Calu3 (cell line): ENCODE results near the gene CRYGN. TPM values are rescaled to one million over a fixed set of nuclear protein-coding genes. Genes with fewer than 3 reads are reported as not detected.
A peak's percentile ranks its signal among the peaks of the same experiment; 100 is the strongest.

ENCODE experiments used
- BruUV-seq: library from RNA; stranded (reverse); fragments of 400-500 nt; replicated peaks from 2 replicates; lab custom pipeline; 2021; lab: Mats Ljungman, UMichigan
- CTCF ChIA-PET: fragments of 300-600 bp; sonication (Branson Sonifier 250); formaldehyde crosslinking; loops from one replicate; lab custom pipeline; 2022; ENCODE audit warnings: antibody characterized with exemption; lab: Charles Lee
- DNase-seq: peaks from one replicate; pipeline ENCODE4 v3.0.0; 2022
- H3K27ac Mint-ChIP-seq: one replicate; pipeline ENCODE4 v1.8.0; 2022; ENCODE audit warnings: mixed read lengths; ENCODE audit not compliant: unreplicated experiment
- H3K27me3 Mint-ChIP-seq: one replicate; pipeline ENCODE4 v1.8.0; 2022; ENCODE audit warnings: mixed read lengths; ENCODE audit not compliant: unreplicated experiment
- H3K36me3 Mint-ChIP-seq: one replicate; pipeline ENCODE4 v1.8.0; 2022; ENCODE audit warnings: mild to moderate bottlenecking, moderate library complexity, mixed read lengths; ENCODE audit not compliant: insufficient read depth, unreplicated experiment
- H3K4me1 Mint-ChIP-seq: one replicate; pipeline ENCODE4 v1.8.0; 2022; ENCODE audit warnings: mild to moderate bottlenecking, low read depth, mixed read lengths; ENCODE audit not compliant: unreplicated experiment
- H3K4me3 Mint-ChIP-seq: one replicate; pipeline ENCODE4 v1.8.0; 2022; ENCODE audit warnings: mild to moderate bottlenecking, low read depth, moderate library complexity, mixed read lengths; ENCODE audit not compliant: unreplicated experiment
- H3K9me3 Mint-ChIP-seq: one replicate; pipeline ENCODE4 v1.8.0; 2022; ENCODE audit warnings: low read depth, mixed read lengths; ENCODE audit not compliant: unreplicated experiment
- intact Hi-C: fragments of 100-400 bp; cut with micrococcal nuclease; formaldehyde crosslinking; loops from one replicate; pipeline ENCODE4 v1.10.0; 2022; ENCODE audit not compliant: unreplicated experiment
- total RNA-seq: library from RNA; stranded (reverse); gene quantifications from 2 replicates; pipeline ENCODE4 v1.2.3, GENCODE V29; 2022
- TF ChIP-seq, protein P1 (sequence below): fragments of 200-600 bp; IDR thresholded peaks from one replicate; pipeline ENCODE4 v1.8.0; 2022; ENCODE audit warnings: antibody characterized with exemption; ENCODE audit not compliant: unreplicated experiment

The CRYGN gene
- total RNA-seq, 1 experiment from 2014 or later, result not detected

GRCh38 chr7:151486074-151486473 is 46.1 kb upstream of the CRYGN start:
- intact Hi-C loops, result no loop called here
- H3K27me3 Mint-ChIP-seq, result no peaks in the 10 kb centered on the region
- CTCF ChIA-PET, result no interaction called here
- no peak for DNase-seq
- H3K27ac Mint-ChIP-seq, result peak overlapping the region; percentile 60
- no peaks in the 10 kb centered on the region for H3K9me3 Mint-ChIP-seq
- H3K36me3 Mint-ChIP-seq, result peaks cover 41% of the 10 kb centered on the region
- H3K4me3 Mint-ChIP-seq, result no peak overlapping the region
- peaks cover 63% of the 10 kb centered on the region for H3K4me1 Mint-ChIP-seq
- BruUV-seq, result no TSS peak
- TF ChIP-seq, protein P1, sequence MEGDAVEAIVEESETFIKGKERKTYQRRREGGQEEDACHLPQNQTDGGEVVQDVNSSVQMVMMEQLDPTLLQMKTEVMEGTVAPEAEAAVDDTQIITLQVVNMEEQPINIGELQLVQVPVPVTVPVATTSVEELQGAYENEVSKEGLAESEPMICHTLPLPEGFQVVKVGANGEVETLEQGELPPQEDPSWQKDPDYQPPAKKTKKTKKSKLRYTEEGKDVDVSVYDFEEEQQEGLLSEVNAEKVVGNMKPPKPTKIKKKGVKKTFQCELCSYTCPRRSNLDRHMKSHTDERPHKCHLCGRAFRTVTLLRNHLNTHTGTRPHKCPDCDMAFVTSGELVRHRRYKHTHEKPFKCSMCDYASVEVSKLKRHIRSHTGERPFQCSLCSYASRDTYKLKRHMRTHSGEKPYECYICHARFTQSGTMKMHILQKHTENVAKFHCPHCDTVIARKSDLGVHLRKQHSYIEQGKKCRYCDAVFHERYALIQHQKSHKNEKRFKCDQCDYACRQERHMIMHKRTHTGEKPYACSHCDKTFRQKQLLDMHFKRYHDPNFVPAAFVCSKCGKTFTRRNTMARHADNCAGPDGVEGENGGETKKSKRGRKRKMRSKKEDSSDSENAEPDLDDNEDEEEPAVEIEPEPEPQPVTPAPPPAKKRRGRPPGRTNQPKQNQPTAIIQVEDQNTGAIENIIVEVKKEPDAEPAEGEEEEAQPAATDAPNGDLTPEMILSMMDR, result no peak

DNA sequence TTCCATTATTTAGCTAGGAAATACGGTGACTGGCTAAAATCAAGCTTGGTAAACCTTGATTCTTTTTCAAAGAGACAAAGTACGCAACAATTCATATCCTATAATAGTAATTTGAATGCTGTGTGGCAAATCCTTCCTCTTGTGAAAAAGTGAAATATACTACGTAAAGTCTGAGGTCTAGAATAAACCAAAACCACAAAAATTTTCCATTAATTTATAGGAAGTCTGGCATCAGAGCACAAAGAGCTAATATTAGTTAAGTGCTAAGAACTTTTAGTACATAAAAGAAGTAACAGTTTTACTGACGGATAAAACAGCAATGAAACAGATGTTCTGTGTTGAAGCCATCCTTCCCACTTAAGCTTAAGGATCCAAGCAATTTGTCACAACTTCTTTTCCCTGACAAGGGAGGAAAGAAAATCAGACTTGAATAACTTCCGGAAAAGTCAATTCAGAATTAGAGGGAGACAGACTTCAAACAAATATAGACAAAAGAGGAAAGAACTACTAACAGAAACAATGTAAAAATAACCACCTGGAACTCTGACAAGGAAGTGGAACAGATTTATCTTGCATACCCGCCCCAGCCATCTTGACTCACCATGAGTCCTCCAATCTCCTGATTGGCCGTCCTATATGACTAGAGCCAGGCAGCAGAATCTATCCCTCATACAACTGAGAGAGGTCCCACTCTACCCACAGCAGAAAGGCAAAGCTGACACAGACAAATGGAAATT is 45.2 kb upstream of the CRYGN start:
- no TSS peak for BruUV-seq
- H3K9me3 Mint-ChIP-seq, result no peaks in the 10 kb centered on the region
- TF ChIP-seq, protein P1, result no peak
- no peaks in the 10 kb centered on the region for H3K27me3 Mint-ChIP-seq
- H3K4me3 Mint-ChIP-seq, result no peak overlapping the region
- intact Hi-C loops, result no loop called here
- H3K36me3 Mint-ChIP-seq, result peaks cover 35% of the 10 kb centered on the region
- peak; percentile 49 for DNase-seq
- CTCF ChIA-PET, result interaction anchor here (0.6 kb wide), 1 partner anchor 138 kb away, joined by 3 read pairs; no protein-coding TSS in a partner anchor
- H3K27ac Mint-ChIP-seq, result peak overlapping the region; percentile 60
- peaks cover 64% of the 10 kb centered on the region for H3K4me1 Mint-ChIP-seq

DNA sequence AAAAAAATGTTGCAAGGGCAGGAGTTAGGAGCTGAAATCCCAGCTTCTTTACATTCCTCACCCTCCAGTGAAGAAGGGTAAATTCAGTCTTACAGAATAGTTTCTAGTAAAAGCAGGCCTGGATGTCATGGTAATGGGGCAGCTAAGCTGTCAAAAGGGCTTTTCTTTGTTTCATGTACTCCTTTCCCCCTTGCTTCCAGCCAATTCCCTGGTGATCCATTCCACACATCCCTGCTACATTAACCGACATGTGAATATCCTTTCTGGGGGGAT is 43.7 kb upstream of the CRYGN start:
- Mint-ChIP-seq H3K9me3 (no peaks in the 10 kb centered on the region), H3K36me3 (peaks cover 43% of the 10 kb centered on the region), H3K4me1 (peaks cover 58% of the 10 kb centered on the region), H3K27ac (peak overlapping the region; percentile 57), H3K4me3 (no peak overlapping the region), H3K27me3 (no peaks in the 10 kb centered on the region)
- BruUV-seq, result no TSS peak
- intact Hi-C loops, result no loop called here
- CTCF ChIA-PET, result no interaction called here
- DNase-seq, result no peak
- TF ChIP-seq, protein P1, result no peak

- H3K9me3 Mint-ChIP-seq, result no peaks in the 10 kb centered on the region
- CTCF ChIA-PET, result no interaction called here
- DNase-seq, result no peak
- H3K4me3 Mint-ChIP-seq, result no peak overlapping the region
- no TSS peak for BruUV-seq
- intact Hi-C loops, result no loop called here
- TF ChIP-seq, protein P1, result no peak
- H3K4me1 Mint-ChIP-seq, result peaks cover 58% of the 10 kb centered on the region
- H3K27me3 Mint-ChIP-seq, result no peaks in the 10 kb centered on the region
- H3K27ac Mint-ChIP-seq, result peak overlapping the region; percentile 28
- H3K36me3 Mint-ChIP-seq, result peaks cover 43% of the 10 kb centered on the region
These were observed 43.2 kb upstream of the CRYGN start for GRCh38 chr7:151482883-151483710.
